ENCODE data around the gene CPNE9. TPM values are rescaled to one million over a fixed set of nuclear protein-coding genes. Genes with fewer than 3 reads are reported as not detected.

Gene CPNE9, protein sequence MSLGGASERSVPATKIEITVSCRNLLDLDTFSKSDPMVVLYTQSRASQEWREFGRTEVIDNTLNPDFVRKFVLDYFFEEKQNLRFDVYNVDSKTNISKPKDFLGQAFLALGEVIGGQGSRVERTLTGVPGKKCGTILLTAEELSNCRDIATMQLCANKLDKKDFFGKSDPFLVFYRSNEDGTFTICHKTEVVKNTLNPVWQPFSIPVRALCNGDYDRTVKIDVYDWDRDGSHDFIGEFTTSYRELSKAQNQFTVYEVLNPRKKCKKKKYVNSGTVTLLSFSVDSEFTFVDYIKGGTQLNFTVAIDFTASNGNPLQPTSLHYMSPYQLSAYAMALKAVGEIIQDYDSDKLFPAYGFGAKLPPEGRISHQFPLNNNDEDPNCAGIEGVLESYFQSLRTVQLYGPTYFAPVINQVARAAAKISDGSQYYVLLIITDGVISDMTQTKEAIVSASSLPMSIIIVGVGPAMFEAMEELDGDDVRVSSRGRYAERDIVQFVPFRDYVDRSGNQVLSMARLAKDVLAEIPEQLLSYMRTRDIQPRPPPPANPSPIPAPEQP
- under 1 TPM in 1 of 2 experiments, not detected in 1; 0.25 TPM for total RNA-seq

DNA sequence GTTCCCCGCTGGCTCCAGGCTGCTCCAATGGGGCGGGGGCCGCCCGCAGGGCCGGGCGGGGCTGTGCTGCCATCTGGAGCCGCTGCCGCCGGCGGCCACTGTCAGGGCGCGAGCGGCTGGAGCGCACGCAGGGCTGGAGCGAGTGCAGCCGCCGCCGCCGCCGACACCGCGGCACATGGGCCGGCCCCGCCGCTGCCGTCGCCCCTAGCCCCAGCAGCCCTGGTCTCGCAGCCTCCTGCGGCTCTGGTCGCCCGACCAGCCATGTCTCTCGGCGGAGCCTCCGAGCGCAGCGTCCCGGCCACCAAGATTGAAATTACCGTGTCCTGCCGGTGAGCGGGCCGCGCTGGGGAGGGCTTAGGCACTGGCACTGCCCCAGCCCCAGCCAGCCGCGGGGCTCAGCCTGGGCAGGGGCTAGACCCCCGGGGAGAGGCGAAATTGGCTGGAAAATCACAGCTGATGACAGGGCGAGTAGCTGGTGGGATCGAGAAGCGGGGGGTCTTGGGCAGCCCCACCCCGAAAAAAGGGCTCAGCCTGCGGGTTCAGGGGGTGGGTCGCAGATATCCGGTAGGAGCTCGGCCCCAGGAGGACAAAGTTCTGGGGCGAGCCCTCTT is at the start of gene CPNE9:
Gene CPNE9 (plus strand): TSS at position 98 of the 611 bp plus-strand sequence. CDS start 164 bp downstream, at position 262.
- no peak for DNase-seq
- POLR2A ChIA-PET = no interaction called here
- CTCF ChIA-PET = no interaction called here
- no peak within 1 kb of the TSS for H3K4me3 Mint-ChIP-seq
- peak within 1 kb of the TSS; percentile 50 for H3K27ac Mint-ChIP-seq
- no peaks in the 10 kb centered on the region for H3K9me3 Mint-ChIP-seq
- H3K4me1 Mint-ChIP-seq = peaks cover 9% of the 10 kb centered on the region
- H3K36me3 Mint-ChIP-seq (ENCODE audit: low read depth) = peaks cover 26% of the 10 kb centered on the region
- H3K27me3 Mint-ChIP-seq = peaks cover 40% of the 10 kb centered on the region

DNA sequence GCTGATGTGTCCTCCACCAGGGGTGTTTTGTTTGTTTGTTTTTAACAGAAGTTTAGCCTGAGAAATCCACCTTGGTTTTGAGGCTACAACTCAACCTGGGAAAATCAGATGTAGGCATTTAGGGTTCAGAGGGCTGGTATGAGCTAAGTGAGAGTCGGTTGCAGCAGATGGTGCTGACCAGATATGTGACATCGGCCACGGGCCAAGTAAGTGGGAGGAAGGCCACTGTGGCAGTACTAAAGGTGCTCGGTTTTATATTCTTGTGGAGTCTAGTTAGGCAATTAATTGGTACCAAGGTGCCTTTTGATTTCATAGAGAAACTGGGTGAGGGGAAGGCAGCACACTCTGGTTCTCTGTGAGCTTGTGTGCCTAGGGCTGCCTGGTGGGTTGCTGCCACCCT is 43.8 kb upstream of the CPNE9 start:
- H3K27ac Mint-ChIP-seq = no peak overlapping the region
- no peaks in the 10 kb centered on the region for H3K9me3 Mint-ChIP-seq
- H3K36me3 Mint-ChIP-seq (ENCODE audit: low read depth) = peaks cover 52% of the 10 kb centered on the region
- H3K4me1 Mint-ChIP-seq = peaks cover 7% of the 10 kb centered on the region
- CTCF ChIA-PET = interaction anchor here (0.6 to 1.4 kb wide), 2 partner anchors 16 to 124 kb away, joined by 3 read pairs; no protein-coding TSS in a partner anchor
- no peak overlapping the region for H3K4me3 Mint-ChIP-seq
- POLR2A ChIA-PET = no interaction called here
- DNase-seq = no peak
- no peaks in the 10 kb centered on the region for H3K27me3 Mint-ChIP-seq

DNA sequence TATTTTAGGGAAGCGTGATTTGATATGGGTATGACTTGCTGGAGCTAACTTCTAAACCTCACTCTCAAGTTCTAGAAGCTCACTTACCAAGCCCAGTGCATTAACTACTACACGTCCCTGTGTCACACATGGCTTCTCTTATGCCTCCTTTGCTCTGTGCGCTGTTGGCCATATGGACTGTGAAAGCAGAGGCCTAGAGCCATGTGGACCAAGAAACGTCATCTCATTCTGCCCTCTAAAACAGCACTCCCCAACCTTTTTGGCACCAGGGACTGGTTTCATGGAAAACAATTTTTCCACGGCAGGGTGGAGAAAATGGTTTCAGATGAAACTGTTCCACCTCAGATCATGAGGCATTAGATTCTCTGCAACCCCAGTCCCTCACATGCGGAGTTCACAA is 42.7 kb upstream of the CPNE9 start:
- Mint-ChIP-seq H3K36me3 (ENCODE audit: low read depth) (peaks cover 52% of the 10 kb centered on the region), H3K4me3 (no peak overlapping the region), H3K27me3 (no peaks in the 10 kb centered on the region), H3K27ac (no peak overlapping the region), H3K4me1 (peaks cover 7% of the 10 kb centered on the region), H3K9me3 (no peaks in the 10 kb centered on the region)
- ChIA-PET CTCF (interaction anchor here (0.6 to 1.4 kb wide), 2 partner anchors 15 to 105 kb away, joined by 3 to 6 read pairs; no protein-coding TSS in a partner anchor), POLR2A (no interaction called here)
- no peak for DNase-seq

DNA sequence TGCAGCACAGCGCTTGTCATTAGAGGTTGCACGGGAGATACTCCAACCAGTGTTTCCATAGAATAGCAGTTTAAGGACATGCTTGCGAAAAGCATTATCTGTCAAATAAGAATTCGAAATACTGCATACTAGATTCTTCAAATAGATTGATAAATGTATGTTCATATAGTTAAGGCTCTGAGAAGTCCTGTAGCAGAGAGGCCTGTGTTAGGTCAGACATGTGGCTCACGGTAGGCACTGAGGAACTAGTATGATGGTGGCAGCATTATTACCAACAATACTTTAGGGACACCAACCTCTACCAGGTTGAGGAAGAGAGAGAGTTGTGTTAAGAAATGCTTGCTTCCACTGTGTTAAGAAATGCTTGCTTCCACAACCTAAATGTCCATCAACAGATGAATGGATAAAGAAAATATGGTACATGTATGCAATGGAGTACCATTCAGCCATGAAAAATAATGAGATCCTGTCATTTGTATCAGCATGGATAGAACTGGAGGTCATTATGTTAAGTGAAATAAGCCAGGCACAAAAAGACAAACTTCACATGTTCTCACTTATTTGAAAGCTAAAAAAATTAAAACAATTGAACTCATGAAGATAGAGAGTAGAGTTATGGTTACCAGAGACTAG is 39.4 kb upstream of the CPNE9 start:
- peaks cover 58% of the 10 kb centered on the region for H3K36me3 Mint-ChIP-seq (ENCODE audit: low read depth)
- H3K27me3 Mint-ChIP-seq = no peaks in the 10 kb centered on the region
- CTCF ChIA-PET = no interaction called here

DNA sequence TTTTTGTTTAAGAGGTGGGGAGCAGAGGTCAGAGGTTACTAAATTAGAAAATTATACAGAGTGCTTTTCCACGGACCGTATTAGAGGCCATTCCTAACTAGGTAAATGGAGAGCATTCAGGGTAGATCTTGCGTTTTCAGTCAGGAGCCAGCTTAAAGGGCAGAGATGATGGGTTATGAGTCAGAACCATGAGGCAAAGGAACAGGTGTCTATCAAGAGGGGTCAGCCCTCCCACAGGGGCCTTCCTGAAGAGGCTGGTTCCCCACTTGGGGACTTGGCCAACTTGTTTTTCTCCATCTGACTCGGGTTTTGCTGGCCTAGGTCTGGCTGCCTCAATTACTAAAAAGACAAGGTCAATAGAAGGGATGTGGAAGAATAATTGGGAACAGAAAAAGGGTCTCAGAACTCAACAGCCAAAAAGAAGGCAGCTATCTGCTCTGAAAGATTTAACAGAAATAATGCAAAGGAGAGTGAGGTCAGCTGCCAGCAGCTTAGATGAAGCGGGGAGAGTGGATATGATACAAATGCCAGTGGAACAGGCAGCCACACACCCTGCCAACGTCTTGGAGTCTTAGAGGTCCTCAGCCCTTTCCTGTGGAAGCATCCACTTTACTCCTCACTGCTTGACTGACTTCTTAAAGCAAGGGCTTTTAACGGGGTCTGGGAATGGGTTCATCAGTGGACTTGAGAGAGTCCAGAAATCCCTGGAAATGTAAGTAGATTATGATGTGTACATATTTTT is 36.8 kb upstream of the CPNE9 start:
- no peak for DNase-seq
- no peaks in the 10 kb centered on the region for H3K27me3 Mint-ChIP-seq
- no peak overlapping the region for H3K27ac Mint-ChIP-seq
- H3K4me1 Mint-ChIP-seq = no peaks in the 10 kb centered on the region
- CTCF ChIA-PET = interaction anchor here (1.6 kb wide), 1 partner anchor 10 kb away, joined by 3 read pairs; no protein-coding TSS in a partner anchor
- H3K36me3 Mint-ChIP-seq (ENCODE audit: low read depth) = peaks cover 56% of the 10 kb centered on the region
- no peak overlapping the region for H3K4me3 Mint-ChIP-seq
- H3K9me3 Mint-ChIP-seq = no peaks in the 10 kb centered on the region
- POLR2A ChIA-PET = no interaction called here

More for the DNA sequence above, 39.4 kb upstream of the CPNE9 start:
- H3K27ac Mint-ChIP-seq = no peak overlapping the region
- POLR2A ChIA-PET = no interaction called here
- no peak for DNase-seq
- peaks cover 3% of the 10 kb centered on the region for H3K4me1 Mint-ChIP-seq
- no peak overlapping the region for H3K4me3 Mint-ChIP-seq
- H3K9me3 Mint-ChIP-seq = no peaks in the 10 kb centered on the region

DNA sequence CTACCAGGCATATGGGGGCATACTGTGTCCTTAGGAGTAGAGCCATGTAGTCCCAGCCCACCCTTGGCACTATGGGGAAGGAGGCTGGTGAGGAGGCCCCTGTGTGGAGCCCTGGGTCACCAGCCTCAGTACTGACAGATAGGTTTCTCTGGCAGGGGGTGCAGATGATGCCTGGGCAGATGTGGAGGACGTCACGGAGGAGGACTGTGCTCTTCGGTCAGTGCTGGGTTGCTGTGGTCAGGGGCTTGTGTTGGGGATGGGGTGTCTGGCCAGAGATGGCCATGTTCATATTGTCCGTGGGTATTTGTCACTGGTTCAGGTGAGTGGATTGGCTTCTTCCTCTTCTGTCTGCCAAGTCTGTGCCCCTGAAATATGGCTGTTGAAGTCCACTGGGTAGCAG is 34.4 kb upstream of the CPNE9 start:
- H3K4me1 Mint-ChIP-seq = no peaks in the 10 kb centered on the region
- no peaks in the 10 kb centered on the region for H3K27me3 Mint-ChIP-seq
- no peak overlapping the region for H3K27ac Mint-ChIP-seq
- DNase-seq = no peak
- H3K4me3 Mint-ChIP-seq = no peak overlapping the region
- POLR2A ChIA-PET = interaction anchor here (0.6 kb wide), 1 partner anchor 64 kb away, joined by 6 read pairs; no protein-coding TSS in a partner anchor
- H3K36me3 Mint-ChIP-seq (ENCODE audit: low read depth) = peaks cover 52% of the 10 kb centered on the region
- CTCF ChIA-PET = no interaction called here
- no peaks in the 10 kb centered on the region for H3K9me3 Mint-ChIP-seq

DNA sequence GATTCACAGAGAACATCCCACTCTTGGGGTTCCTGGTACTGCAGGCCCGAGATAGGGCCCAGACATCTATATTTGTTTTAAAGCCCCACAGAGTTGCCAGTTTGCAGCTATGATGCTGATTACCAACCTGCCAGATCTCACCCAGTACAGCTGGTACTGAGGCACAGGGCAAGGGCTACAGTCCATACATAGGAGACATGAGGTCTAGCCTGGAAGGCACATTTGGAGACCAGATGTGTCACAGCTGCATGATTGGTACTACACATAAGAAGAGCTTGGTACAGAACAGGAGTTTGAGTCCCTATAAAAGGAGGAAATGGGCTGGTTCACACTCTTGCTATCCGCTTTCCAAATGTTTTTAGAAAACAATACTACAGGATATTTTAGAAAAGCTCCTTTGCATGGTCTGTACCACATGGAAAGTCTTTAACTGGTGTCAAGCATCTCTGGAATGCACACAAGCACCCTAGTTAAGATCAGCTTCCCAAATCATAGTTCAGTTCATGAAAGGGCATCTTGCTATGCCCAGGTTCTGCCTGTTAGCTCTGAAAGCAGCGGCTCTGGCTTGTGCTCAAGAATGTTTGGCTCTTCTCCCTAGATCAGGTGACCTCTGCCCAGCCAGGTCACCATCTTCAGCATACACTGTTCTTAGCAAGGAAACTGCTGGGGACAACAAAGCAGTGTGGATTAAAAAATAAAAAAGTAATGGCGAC is 33.8 kb upstream of the CPNE9 start:
- ChIA-PET POLR2A (no interaction called here), CTCF (interaction anchor here (1.2 kb wide), 1 partner anchor 15 kb away, joined by 3 read pairs; no protein-coding TSS in a partner anchor)
- H3K4me1 Mint-ChIP-seq = no peaks in the 10 kb centered on the region
- H3K4me3 Mint-ChIP-seq = no peak overlapping the region
- H3K36me3 Mint-ChIP-seq (ENCODE audit: low read depth) = peaks cover 48% of the 10 kb centered on the region
- no peak for DNase-seq
- no peaks in the 10 kb centered on the region for H3K27me3 Mint-ChIP-seq
- H3K9me3 Mint-ChIP-seq = no peaks in the 10 kb centered on the region
- no peak overlapping the region for H3K27ac Mint-ChIP-seq

DNA sequence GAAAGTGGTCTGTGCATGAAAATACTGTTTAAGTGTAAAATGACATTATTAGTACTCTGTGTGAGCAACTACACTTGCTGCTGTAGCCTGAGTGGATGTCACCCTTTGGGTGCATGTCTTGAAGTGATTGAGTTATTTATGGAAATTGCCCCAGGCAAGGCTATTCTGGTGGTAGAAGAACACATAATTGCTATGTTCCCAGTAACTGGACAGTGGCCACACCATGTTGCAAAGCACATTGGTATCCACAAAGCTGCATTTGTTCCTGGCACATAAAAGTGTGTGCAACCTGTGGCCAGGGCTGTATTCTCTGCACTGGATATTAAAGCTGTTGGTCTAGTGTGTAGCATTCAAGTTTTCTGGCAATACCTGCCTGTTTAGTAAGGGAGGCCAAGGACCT is 30.6 kb upstream of the CPNE9 start:
- CTCF ChIA-PET = interaction anchor here (1.5 kb wide), 1 partner anchor 29 kb away, joined by 3 read pairs; no protein-coding TSS in a partner anchor
- POLR2A ChIA-PET = no interaction called here
- Mint-ChIP-seq H3K4me3 (no peak overlapping the region), H3K9me3 (no peaks in the 10 kb centered on the region), H3K36me3 (ENCODE audit: low read depth) (peaks cover 46% of the 10 kb centered on the region), H3K4me1 (no peaks in the 10 kb centered on the region), H3K27ac (no peak overlapping the region), H3K27me3 (no peaks in the 10 kb centered on the region)
- DNase-seq = no peak

DNA sequence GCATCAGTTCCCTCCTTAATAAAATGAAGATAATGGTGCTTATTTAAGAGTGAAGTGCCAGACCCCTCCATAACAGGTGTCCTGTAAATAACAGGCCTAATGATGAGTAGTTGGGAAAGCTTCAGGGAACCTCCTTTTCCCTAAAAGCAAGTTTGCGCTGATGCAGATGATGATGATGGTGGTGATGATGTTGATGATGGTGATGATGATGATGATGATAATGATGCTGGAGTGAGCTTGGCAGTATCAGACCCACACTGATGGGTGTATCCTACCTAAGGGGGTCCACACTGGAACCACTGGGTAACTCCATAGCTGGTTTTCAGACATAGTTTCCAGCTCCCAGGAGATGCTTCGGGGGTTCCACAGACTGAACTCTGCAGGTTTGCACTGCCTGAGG is 29.9 kb upstream of the CPNE9 start:
- Mint-ChIP-seq H3K4me1 (no peaks in the 10 kb centered on the region), H3K9me3 (no peaks in the 10 kb centered on the region), H3K27ac (no peak overlapping the region), H3K4me3 (no peak overlapping the region), H3K36me3 (ENCODE audit: low read depth) (peaks cover 47% of the 10 kb centered on the region), H3K27me3 (no peaks in the 10 kb centered on the region)
- no peak for DNase-seq
- ChIA-PET POLR2A (no interaction called here), CTCF (interaction anchor here (1.5 kb wide), 1 partner anchor 29 kb away, joined by 3 read pairs; no protein-coding TSS in a partner anchor)

DNA sequence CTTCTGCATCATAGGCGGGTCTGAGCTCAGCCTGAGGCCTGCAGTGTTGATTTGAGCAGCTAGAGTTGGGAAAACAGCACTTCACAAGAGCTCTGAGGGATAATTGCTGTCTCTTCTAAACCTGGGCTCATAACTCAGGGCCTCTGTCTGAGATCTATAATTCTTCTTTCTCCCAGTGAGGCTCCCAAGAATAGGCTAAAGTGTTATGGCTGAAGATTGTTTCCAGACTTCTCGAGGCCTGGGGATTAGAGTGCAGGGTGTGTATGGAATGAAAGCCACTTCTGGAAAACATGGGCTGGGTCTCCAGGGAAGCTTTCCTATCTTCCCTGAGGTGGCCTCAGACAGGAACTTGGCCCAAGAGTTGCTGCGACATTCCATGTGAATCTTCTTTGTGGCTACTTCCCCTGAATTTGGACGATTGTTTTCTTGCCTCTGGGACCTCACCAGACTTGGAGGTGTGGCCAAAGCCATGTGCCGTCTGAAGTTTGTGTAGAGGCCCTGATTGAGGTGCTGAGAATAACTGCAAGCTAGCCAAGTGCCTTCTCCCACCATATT is 27.8 kb upstream of the CPNE9 start:
- Mint-ChIP-seq H3K9me3 (no peaks in the 10 kb centered on the region), H3K4me3 (no peak overlapping the region), H3K27ac (no peak overlapping the region), H3K36me3 (ENCODE audit: low read depth) (peaks cover 49% of the 10 kb centered on the region), H3K27me3 (no peaks in the 10 kb centered on the region), H3K4me1 (no peaks in the 10 kb centered on the region)
- CTCF ChIA-PET = interaction anchor here (1.2 kb wide), 1 partner anchor 15 kb away, joined by 3 read pairs; no protein-coding TSS in a partner anchor
- POLR2A ChIA-PET = no interaction called here
- no peak for DNase-seq

DNA sequence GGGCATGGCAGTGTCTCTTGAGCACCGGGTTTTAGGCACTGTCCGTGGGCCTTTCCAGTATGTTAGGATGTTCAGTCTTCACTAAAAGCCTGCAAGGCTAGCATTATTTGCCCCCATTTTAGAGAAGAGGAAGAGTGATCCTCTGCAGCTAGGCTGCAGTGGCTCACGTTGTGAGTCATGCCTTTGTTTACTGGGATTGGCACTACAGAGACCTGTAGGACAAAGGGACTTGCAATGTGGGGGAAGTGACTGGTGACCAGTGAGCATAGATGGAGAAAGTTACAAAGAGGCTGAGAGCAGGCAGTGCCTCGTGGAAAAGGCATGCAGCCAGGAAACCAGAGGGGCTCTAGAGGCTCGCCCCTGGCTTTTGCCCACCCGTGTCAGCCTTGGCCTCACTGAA is 26.8 kb upstream of the CPNE9 start:
- no peaks in the 10 kb centered on the region for H3K27me3 Mint-ChIP-seq
- H3K27ac Mint-ChIP-seq = no peak overlapping the region
- no peaks in the 10 kb centered on the region for H3K9me3 Mint-ChIP-seq
- POLR2A ChIA-PET = no interaction called here
- no peak for DNase-seq
- peaks cover 47% of the 10 kb centered on the region for H3K36me3 Mint-ChIP-seq (ENCODE audit: low read depth)
- no peaks in the 10 kb centered on the region for H3K4me1 Mint-ChIP-seq
- CTCF ChIA-PET = no interaction called here
- no peak overlapping the region for H3K4me3 Mint-ChIP-seq

DNA sequence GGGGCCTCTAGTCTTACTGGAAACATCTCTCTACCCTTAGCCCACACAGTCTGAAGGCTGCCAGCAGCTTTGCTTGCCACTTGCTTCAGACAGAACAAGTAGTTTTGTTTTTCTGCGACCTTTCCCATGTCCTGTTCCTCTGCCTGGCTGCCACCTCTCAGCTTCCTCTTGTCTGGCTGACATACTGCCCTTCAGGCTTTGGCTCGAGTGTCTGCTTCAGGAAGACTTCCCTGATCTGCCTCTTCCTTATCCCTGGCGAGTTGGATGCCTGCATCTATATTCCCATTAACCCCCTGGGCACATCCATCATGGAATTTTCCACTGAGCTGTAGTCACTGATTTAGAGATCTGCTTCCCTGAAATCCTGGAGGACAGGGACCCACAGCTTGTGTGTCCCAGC is 25.1 kb upstream of the CPNE9 start:
- peak overlapping the region; percentile 26 for H3K27ac Mint-ChIP-seq
- H3K4me3 Mint-ChIP-seq = no peak overlapping the region
- CTCF ChIA-PET = no interaction called here
- H3K9me3 Mint-ChIP-seq = no peaks in the 10 kb centered on the region
- POLR2A ChIA-PET = no interaction called here
- no peak for DNase-seq
- peaks cover 38% of the 10 kb centered on the region for H3K36me3 Mint-ChIP-seq (ENCODE audit: low read depth)
- H3K27me3 Mint-ChIP-seq = no peaks in the 10 kb centered on the region
- H3K4me1 Mint-ChIP-seq = no peaks in the 10 kb centered on the region
